D341Med (cell line): ENCODE measurements around the gene BCL2.

Experiments
- DNase-seq: peaks from one replicate; pipeline ENCODE4 v3.0.0; 2012; ENCODE audit warnings: low spot score

Gene BCL2

DNA sequence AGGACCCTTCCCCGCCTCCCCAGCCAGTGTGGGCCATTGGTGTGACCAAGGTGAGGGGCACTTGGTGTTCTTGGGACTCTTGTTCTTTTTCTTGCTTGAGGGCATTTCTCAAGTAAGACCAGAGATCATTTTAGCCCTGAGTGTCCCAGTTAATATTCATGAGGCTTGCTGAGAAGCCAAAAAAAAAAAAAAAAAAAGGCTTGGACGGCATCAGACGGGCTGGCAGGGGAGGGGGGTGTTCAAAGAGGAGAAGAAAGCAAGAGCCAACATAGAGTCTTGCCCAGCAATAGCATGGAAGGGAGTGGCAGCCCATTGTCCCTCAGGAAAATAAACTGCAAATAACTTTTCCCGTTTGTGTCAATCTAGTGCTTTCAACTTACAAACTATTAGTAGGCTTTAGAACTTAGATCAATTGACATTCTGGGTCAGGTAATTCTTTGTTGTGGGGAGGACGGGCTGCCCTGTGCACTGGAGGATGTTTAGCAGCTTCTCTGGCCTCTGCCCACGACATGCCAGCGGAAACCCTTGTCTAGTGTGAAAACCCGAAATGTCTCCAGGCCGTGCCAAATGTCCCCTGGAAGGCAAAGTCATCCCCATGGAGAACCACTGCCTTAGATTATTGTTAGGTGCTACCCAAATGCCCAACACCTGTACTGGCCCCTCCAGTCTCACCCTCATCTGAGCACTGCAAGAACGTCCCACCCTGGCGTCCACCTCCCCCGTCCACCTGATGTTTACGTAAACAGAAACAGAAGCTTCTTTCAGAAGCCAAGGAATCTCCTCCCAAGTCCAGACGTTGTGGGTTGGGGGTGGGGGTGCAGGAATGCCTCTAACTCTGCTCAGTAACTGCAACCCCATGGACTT lies 163.4 kb downstream of the BCL2 start:
- no peak for DNase-seq

DNA sequence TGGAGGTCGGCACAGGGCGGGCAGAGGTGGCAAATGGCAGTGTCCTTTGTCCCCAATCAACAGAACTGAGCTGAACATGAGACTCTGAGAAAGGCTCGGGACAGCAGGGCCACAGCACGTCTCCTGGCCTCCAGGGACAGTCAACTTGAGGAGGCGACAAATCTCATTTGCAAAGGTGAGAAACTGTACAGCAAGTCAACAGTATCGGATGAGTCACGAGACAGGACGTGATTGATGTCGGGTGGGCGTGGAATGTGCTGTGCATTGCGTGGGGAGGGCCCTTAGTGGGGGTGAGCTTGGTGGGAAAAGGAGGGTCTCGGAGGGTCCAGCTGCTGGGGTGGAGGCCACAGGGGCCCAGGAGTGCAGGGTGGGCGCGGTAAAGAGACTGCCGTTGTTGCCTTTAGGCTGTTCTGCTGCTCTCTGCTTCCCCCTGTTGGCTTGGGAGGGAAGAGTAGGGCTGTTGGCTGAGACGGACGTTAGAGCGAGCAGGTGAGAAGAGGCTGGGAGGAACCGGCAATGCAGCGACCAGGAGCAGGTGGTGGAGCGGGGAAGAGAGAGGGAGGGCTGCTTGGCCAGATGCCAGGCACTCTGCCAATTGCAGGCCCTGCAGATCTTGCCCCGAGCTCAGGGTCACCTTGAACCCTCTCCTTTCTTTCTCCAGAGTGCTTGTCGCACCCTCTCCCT lies 164.3 kb downstream of the BCL2 start:
- DNase-seq: peak; percentile 89

- no peak for DNase-seq
Observed at GRCh38 chr18:63154350-63155152, 165.0 kb downstream of the BCL2 start.

DNA sequence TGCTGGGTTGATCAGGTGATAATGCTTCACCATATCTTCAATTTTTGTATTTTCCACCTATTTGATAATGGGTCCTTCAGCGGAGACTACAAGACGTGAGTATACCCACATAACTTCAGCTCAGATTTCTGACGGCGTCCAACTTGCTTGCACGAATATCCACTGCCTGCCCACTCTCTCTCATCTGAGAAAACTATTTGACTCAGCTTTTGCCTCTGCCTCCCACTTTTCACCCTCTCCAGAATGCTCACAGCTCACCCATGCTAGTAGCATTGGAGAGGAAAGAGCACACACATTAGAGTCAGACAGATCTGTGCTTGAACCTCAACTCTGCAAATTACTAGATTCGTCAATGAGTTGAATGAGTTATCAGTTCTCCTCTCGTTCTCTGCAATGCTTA lies 166.8 kb downstream of the BCL2 start:
- no peak for DNase-seq

DNA sequence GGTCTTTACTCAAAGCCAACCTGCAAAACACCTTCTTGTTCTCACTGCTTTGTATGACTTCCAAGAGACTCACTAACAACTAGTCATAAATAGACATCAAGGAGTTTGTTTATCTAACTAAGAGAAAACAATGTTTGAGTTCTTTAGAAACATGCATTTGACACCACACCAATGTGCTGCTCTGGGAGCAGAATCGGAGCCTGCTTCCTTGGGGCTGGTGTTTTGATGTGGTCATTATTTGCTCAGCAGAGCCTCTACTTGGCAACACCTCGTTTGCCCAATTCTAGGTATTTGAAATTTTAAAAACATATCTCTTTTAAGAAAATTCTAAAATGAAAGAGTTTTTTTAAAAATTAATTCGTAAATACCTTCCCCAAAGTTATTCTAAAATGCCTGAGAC lies 167.5 kb downstream of the BCL2 start:
- no peak for DNase-seq

DNA sequence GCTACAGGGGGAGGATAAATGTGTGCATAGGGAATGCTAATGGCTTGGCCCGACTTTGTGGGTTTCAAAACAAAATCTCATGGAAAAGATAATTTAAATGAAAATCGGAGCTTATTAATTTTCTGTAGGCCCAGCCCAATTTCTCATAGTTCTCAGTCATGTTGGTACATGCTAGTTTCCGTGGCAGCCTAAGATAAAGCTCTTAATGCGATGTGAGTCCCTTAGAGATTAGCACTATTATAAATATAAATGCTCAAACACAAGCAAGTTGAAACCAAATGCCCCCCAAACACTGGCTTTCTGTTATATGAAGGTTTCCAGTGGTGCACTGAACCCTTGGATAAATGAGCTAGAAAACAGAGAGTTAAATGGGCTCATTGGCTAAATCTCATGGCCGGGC lies 168.0 kb downstream of the BCL2 start:
- DNase-seq: no peak

DNA sequence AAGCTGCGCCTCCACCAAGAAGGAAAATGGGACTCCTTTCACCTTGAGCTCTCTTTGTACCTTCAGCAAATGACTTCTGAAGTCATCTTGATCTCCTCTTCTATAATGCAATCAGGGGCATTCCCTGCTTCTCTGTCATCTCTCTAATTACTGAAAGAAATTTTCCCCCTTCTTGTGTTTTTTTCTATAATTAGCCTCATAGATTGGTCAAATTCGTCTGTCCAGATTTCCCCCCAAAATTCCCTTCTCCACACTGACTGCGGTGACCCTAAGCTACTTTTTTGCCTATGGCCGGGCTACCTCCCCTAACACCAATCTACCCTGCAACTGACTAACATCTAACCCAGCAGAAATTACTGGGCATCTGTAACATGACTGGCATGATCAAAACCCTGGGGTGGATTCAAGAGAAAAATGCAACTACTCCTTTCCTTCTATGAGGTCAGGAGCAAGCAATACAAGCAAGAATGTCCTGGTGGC lies 168.6 kb downstream of the BCL2 start:
- no peak for DNase-seq

- no peak for DNase-seq
Observed at GRCh38 chr18:63150326-63150725, 169.2 kb downstream of the BCL2 start.

DNA sequence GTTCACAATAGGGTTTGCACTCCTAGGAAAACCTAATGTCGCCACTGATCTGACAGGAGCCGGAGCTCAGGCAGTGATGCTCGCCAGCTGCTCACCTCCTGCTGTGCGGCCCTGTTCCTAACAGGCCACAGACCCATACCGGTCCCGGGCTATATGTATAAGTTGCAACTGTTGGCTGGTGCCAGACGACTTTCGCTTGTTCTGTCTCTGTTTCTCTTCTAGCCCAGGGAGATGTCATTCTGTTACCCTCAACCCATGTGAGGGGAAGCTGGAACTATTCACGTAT lies 170.3 kb downstream of the BCL2 start:
- no peak for DNase-seq

- no peak for DNase-seq
Observed at GRCh38 chr18:63148449-63149301, 170.9 kb downstream of the BCL2 start.

GRCh38 chr18:63147973-63148372 lies 171.6 kb downstream of the BCL2 start:
- DNase-seq: no peak

DNA sequence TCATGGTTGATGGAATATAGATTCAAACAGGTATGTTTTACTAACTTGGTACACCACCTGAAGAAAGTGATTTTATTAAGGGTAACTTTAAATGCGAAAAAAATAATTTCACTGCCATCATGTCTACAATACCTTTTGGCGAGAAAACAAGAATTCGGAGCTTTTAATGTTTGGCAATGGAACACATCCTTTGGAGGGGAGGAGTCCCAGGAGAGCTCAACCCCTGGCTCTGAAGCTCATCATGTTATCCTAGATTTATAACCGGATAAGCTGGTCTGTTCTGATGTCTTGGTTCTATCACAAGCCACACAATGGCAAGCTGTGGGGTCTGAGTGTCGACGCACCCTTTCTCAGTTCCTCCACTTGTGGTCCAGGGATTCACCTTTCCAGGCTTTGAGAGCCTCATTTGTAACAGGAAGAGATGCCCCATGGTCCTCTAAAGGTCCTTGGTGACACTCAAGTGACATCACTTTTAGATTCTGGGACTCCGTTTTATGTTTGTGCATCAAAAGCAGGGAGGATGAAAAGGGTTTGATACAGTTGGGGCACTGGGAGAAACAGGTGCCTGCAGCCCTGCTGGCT lies 172.7 kb downstream of the BCL2 start:
- DNase-seq: no peak

GRCh38 chr18:63145851-63146555 lies 173.6 kb downstream of the BCL2 start:
- DNase-seq: no peak

DNA sequence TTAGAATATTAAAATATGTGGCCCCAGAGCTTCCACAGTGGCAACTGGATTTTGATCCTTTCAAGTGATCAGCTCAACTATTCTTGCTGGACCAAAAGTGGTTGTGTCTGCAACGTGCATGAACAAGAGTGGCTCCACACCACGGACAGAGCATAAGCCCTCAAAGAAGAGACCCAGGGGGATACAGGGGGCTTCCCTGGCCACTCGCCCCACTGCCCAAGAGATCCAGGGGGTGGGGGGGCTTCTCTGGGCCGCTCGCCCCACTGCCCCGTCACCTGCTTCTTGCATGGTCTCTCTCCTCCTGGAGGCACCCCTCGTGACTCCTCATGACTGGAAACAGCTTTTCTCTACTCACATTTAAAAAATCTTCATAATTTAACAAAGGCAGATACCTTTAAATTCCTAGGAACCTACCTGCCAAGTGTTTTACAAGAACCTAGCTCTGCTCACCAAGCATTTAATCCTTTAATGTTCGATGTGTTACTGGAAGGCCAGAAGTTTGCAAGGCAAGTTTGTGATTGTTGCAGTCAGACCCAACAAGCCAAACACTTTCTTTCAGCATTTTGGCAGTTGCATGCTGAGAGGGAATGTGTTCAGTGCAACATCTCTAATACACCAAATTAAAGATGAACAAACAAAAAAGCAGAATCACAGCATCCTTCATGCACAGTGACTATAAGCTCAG lies 174.3 kb downstream of the BCL2 start:
- DNase-seq: no peak

GRCh38 chr18:63144748-63145147 lies 174.8 kb downstream of the BCL2 start:
- no peak for DNase-seq

- no peak for DNase-seq
Observed at GRCh38 chr18:63143330-63143771, 176.2 kb downstream of the BCL2 start.

- no peak for DNase-seq
Observed at GRCh38 chr18:63142594-63143225, 176.9 kb downstream of the BCL2 start.

DNA sequence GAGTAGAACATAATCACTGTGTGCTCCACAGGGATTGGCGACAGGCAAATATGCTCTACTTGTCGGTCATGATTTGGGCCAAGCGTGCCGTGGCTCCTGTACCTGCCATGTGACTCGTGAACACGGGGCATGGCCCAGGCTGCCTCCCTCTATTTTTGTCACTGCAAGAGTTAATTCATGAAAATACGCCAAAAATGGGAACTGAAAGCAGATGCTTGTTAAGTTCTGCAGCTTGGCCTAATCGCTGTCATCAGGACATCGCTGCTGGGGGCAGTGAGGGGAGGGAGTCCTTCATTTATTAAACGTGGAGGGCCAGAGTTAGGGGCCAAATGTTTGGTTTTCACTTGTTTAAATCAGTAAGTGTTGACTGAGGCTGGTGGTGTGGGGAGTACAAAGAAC lies 177.8 kb downstream of the BCL2 start:
- DNase-seq: no peak

DNA sequence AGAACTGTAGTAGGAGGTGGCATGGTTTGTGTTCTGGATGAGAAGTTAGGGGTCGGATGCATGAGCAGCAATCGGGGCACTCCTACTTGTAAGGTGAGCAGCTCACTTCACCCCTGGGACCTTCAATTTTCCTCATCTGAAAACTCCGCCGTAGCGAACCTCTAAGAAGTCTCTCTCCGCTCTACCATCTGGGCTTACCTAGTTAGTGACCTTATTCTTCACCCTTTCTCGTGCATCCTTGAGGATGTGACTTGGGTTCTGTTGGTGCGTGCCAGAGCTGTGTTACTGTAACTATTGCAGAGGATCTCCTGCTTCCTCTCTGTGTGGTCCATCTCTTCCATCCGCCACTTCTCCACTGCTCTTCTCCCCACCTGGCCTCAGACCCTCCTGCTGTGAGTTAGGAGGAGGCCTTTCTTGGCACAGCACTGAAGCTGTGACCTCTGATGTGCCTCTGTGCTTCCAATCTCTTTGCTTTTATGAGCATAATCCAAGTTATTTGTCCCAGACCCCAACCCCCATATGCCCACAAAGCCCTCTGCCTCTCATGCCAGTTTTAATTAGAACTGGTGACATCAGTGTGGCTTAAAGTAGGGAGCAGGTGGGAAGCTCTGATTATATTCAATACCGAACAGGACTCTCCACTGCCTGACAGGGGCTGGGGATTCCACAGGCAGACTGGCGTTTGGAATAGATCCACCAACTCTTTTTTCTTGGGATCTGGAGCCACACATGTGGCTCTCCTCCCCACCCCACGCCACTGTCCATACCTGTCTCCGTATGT lies 178.4 kb downstream of the BCL2 start:
- DNase-seq: no peak
